B cell (primary cell): ENCODE measurements around the gene ZMYM4. TPM values are rescaled to one million over a fixed set of nuclear protein-coding genes. Genes with fewer than 3 reads are reported as not detected.

Experiments
- ATAC-seq: fragments of 200-7000 bp; cut with Tn5 transposase; one replicate; pipeline ENCODE4 v1.10.0; 2021; ENCODE audit warnings: low read depth, mild to moderate bottlenecking, moderate number of reproducible peaks, moderate library complexity
- CTCF ChIA-PET: fragments of 350-600 bp; sonication (Branson Sonifier 250); formaldehyde crosslinking; loops from one replicate; lab custom pipeline; 2021; ENCODE audit warnings: antibody characterized with exemption, inconsistent platforms; lab: Charles Lee
- POLR2A ChIA-PET: fragments of 350-600 bp; sonication (Branson Sonifier 250); formaldehyde crosslinking; loops from one replicate; lab custom pipeline; 2021; ENCODE audit warnings: antibody characterized with exemption; lab: Charles Lee
- DNase-seq: peaks from one replicate; pipeline ENCODE4 v3.0.0; 2013
- H2AFZ ChIP-seq: 2 replicates; pipeline ENCODE4 v1.6.1; 2012; ENCODE audit warnings: mild to moderate bottlenecking, low read depth, low read length; ENCODE audit not compliant: insufficient read depth, poor library complexity, severe bottlenecking
- H3K27ac ChIP-seq, 2 donors: 1 replicate in 1 of 2; 2 replicates in 1 of 2; pipeline ENCODE4 v1.5.1; 2012 to 2013; ENCODE audit warnings: low read length in 2 of 2, mild to moderate bottlenecking in 2 of 2, moderate library complexity in 1 of 2
- H3K27me3 ChIP-seq, 4 experiments: fragments of 200-600 bp in 1 of 4; sonication (generic) in 1 of 4; replicated peaks in 1 of 4; 1 replicate in 2 of 4; 2 replicates in 2 of 4; pipeline versions ENCODE4 v1.6.1 to v1.7.0; 2013 to 2016; ENCODE audit warnings: low read length in 3 of 4, mild to moderate bottlenecking in 2 of 4, mixed read lengths in 1 of 4, moderate library complexity in 1 of 4; ENCODE audit not compliant: insufficient read depth in 4 of 4, control insufficient read depth in 3 of 4; ENCODE audit errors: control extremely low read depth in 1 of 4
- H3K36me3 ChIP-seq, 2 experiments: replicated peaks in 1 of 2; 1 replicate in 1 of 2; 2 replicates in 1 of 2; pipeline versions ENCODE4 v1.6.1 to v1.7.1; 2013; ENCODE audit warnings: low read length in 1 of 2; ENCODE audit not compliant: insufficient read depth in 2 of 2, control insufficient read depth in 1 of 2; ENCODE audit errors: control extremely low read depth in 1 of 2, extremely low read depth in 1 of 2
- H3K4me1 ChIP-seq, 2 donors: fragments of 200-600 bp in 1 of 2; sonication (generic) in 1 of 2; 1 replicate in 1 of 2; 2 replicates in 1 of 2; pipeline versions ENCODE4 v1.5.1 to v1.6.1; 2013 to 2017; ENCODE audit warnings: low read length in 2 of 2; ENCODE audit not compliant: control insufficient read depth in 2 of 2, insufficient read depth in 2 of 2
- H3K4me2 ChIP-seq: replicated peaks from 2 replicates; pipeline ENCODE3; 2012; ENCODE audit warnings: mild to moderate bottlenecking, low read depth, low read length; ENCODE audit not compliant: poor library complexity, severe bottlenecking
- H3K4me3 ChIP-seq, 5 experiments: fragments of 200-600 bp in 1 of 5; sonication (generic) in 1 of 5; 1 replicate in 3 of 5; 2 replicates in 2 of 5; pipeline versions ENCODE4 v1.5.1 to v1.7.0; 2011 to 2016; ENCODE audit warnings: low read length in 4 of 5, mild to moderate bottlenecking in 4 of 5, low read depth in 2 of 5, control low read depth in 1 of 5, moderate library complexity in 1 of 5; ENCODE audit not compliant: insufficient read depth in 1 of 5; ENCODE audit errors: control extremely low read depth in 1 of 5, extremely low read depth in 1 of 5
- H3K79me2 ChIP-seq: fragments of 200-600 bp; sonication (generic); one replicate; pipeline ENCODE4 v1.6.0; 2016; ENCODE audit warnings: low read length; ENCODE audit not compliant: control insufficient read depth, insufficient read depth
- H3K9ac ChIP-seq: fragments of 200-600 bp; sonication (generic); 2 replicates; pipeline ENCODE4 v1.6.1; 2017; ENCODE audit warnings: mild to moderate bottlenecking, low read length, moderate library complexity
- H3K9me3 ChIP-seq, 3 donors: one replicate each; pipeline versions ENCODE4 v1.6.1 to v1.7.1; 2013; ENCODE audit warnings: low read length in 2 of 3; ENCODE audit not compliant: control insufficient read depth in 2 of 3, insufficient read depth in 1 of 3; ENCODE audit errors: control extremely low read depth in 1 of 3
- H4K20me1 ChIP-seq: 2 replicates; pipeline ENCODE4 v1.6.0; 2012; ENCODE audit warnings: mild to moderate bottlenecking, low read length; ENCODE audit not compliant: insufficient read depth, control insufficient read depth, poor library complexity, severe bottlenecking
- H3K27ac Mint-ChIP-seq: one replicate; pipeline ENCODE4 v1.8.0; 2021; ENCODE audit warnings: mixed read lengths
- H3K27me3 Mint-ChIP-seq: one replicate; pipeline ENCODE4 v1.8.0; 2021; ENCODE audit warnings: mixed read lengths
- H3K4me1 Mint-ChIP-seq: one replicate; pipeline ENCODE4 v1.8.0; 2021; ENCODE audit warnings: mixed read lengths
- H3K4me3 Mint-ChIP-seq: one replicate; pipeline ENCODE4 v1.8.0; 2021; ENCODE audit warnings: mixed read lengths
- H3K9me3 Mint-ChIP-seq: one replicate; pipeline ENCODE4 v1.8.0; 2022; ENCODE audit warnings: mixed read lengths; ENCODE audit not compliant: insufficient read depth
- CTCF ChIP-seq: fragments of 200-600 bp; IDR thresholded peaks from one replicate; pipeline ENCODE4 v1.8.0; 2022; ENCODE audit warnings: antibody characterized with exemption, mild to moderate bottlenecking
- EZH2 ChIP-seq: IDR thresholded peaks from 2 replicates; pipeline ENCODE4 v1.6.1; 2012; ENCODE audit warnings: borderline replicate concordance, low read depth, mild to moderate bottlenecking, moderate library complexity, low read length; ENCODE audit not compliant: insufficient read depth, poor library complexity, severe bottlenecking
- whole genome bisulfite sequencing: methylation state at CpG from one replicate; pipeline ENCODE4 v1.1.5; 2013; ENCODE audit warnings: missing lambda C conversion rate; ENCODE audit not compliant: insufficient coverage; 5-methylcytosine and 5-hydroxymethylcytosine counted together
- intact Hi-C: fragments of 100-400 bp; cut with micrococcal nuclease; formaldehyde crosslinking; loops from one replicate; pipeline ENCODE4 v1.10.0; 2022
- polyA plus RNA-seq: library from polyadenylated mRNA; depleted of rRNA; stranded (reverse); fragments of >200 nt; gene quantifications from 2 replicates; pipeline ENCODE4 v1.2.3, GENCODE V29; 2012
- total RNA-seq, 2 donors: library from RNA; stranded (reverse); fragments of 120-200 nt in 1 of 2; gene quantifications; 1 replicate in 1 of 2; 2 replicates in 1 of 2; pipeline versions ENCODE4 v1.2.3 to v1.2.4, GENCODE V29; 2013 to 2022

ZMYM4 gene
- total and polyA plus RNA-seq, 2 donors (not counting 1 experiment from before 2014, with no cell fraction given) = 7.2 to 45.2 TPM

- no peaks in the 10 kb centered on the region for H3K4me1 Mint-ChIP-seq
- H3K9me3 Mint-ChIP-seq = no peaks in the 10 kb centered on the region
- H3K27me3 Mint-ChIP-seq = peaks cover 28% of the 10 kb centered on the region
- intact Hi-C loops = no loop called here
- H4K20me1 ChIP-seq = no peaks in the 10 kb centered on the region
- no peak overlapping the region for H2AFZ ChIP-seq
- no peaks in the 10 kb centered on the region for H3K36me3 ChIP-seq
- ATAC-seq (no peak), DNase-seq (no peak)
- no peaks in the 10 kb centered on the region for H3K4me1 ChIP-seq
- no peak overlapping the region for H3K9ac ChIP-seq
- no peak overlapping the region for H3K27ac Mint-ChIP-seq
- no peak overlapping the region for H3K4me3 ChIP-seq
- no peak for TF ChIP-seq CTCF
- TF ChIP-seq EZH2 = no peak
- H3K27me3 ChIP-seq = peaks cover 0 to 3% (median 2%) of the 10 kb centered on the region in 4 experiments
- H3K9me3 ChIP-seq = no peaks in the 10 kb centered on the region
- H3K79me2 ChIP-seq = no peaks in the 10 kb centered on the region
- H3K4me3 Mint-ChIP-seq = no peak overlapping the region
- ChIA-PET CTCF (no interaction called here), POLR2A (interaction anchor here (0.7 kb wide), 1 partner anchor 23 kb away, joined by 9 read pairs; no protein-coding TSS in a partner anchor)
- 100% methylated on average over 1 of the region's 4 CpGs for WGBS
- no peak overlapping the region for H3K4me2 ChIP-seq
- H3K27ac ChIP-seq = no peak overlapping the region
These were observed 6.9 kb upstream of the ZMYM4 start for GRCh38 chr1:35261412-35262120.

GRCh38 chr1:35264035-35264434 lies 4.5 kb upstream of the ZMYM4 start:
- no peak for DNase-seq
- POLR2A ChIA-PET = no interaction called here
- ATAC-seq = no peak
- H3K4me2 ChIP-seq = no peak overlapping the region
- TF ChIP-seq EZH2 (no peak), CTCF (no peak)
- H3K9me3 Mint-ChIP-seq = no peaks in the 10 kb centered on the region
- peaks cover 3% of the 10 kb centered on the region for H3K79me2 ChIP-seq
- no peak overlapping the region for H3K27ac ChIP-seq
- H3K9me3 ChIP-seq = no peaks in the 10 kb centered on the region
- CTCF ChIA-PET = interaction anchor here (0.7 kb wide), 1 partner anchor 383 kb away, joined by 3 read pairs; no protein-coding TSS in a partner anchor
- no peaks in the 10 kb centered on the region for H3K36me3 ChIP-seq
- intact Hi-C loops = no loop called here
- no peak overlapping the region for H3K4me3 ChIP-seq
- H3K27ac Mint-ChIP-seq = no peak overlapping the region
- no peak overlapping the region for H2AFZ ChIP-seq
- peaks cover 5% of the 10 kb centered on the region for H3K4me1 Mint-ChIP-seq
- peaks cover 0 to 3% (median 2%) of the 10 kb centered on the region in 4 experiments for H3K27me3 ChIP-seq
- H3K4me3 Mint-ChIP-seq = no peak overlapping the region
- 94% methylated on average over 2 of the region's 5 CpGs for WGBS
- peaks cover 5 to 6% of the 10 kb centered on the region in 2 donors for H3K4me1 ChIP-seq
- no peak overlapping the region for H3K9ac ChIP-seq
- H4K20me1 ChIP-seq = no peaks in the 10 kb centered on the region
- peaks cover 24% of the 10 kb centered on the region for H3K27me3 Mint-ChIP-seq
